Left renal cortex interstitium (tissue), 4 donors: ENCODE results near the gene KIF25. TPM values are rescaled to one million over a fixed set of nuclear protein-coding genes. Genes with fewer than 3 reads are reported as not detected.
"Not testable (repeated sequence)": the region's sequence is repeated elsewhere in the genome, so short reads cannot be mapped to it uniquely, and the experiment has no call there.

Source experiments
- DNase-seq, 4 donors: peaks; one replicate each; pipeline ENCODE4 v3.0.0-alpha.2; 2013; ENCODE audit warnings: low read depth in 4 of 4, low spot score in 2 of 4, missing footprints in 1 of 4
- polyA plus RNA-seq, 4 donors: library from polyadenylated mRNA; unstranded; fragments of 120-200 nt; gene quantifications; one replicate each; pipeline ENCODE4 v1.2.1, GENCODE V29; 2013; ENCODE audit not compliant: insufficient read length in 4 of 4

KIF25 gene
- polyA plus RNA-seq, 4 donors: 0.34 to 0.96 (median 0.57) TPM

DNA sequence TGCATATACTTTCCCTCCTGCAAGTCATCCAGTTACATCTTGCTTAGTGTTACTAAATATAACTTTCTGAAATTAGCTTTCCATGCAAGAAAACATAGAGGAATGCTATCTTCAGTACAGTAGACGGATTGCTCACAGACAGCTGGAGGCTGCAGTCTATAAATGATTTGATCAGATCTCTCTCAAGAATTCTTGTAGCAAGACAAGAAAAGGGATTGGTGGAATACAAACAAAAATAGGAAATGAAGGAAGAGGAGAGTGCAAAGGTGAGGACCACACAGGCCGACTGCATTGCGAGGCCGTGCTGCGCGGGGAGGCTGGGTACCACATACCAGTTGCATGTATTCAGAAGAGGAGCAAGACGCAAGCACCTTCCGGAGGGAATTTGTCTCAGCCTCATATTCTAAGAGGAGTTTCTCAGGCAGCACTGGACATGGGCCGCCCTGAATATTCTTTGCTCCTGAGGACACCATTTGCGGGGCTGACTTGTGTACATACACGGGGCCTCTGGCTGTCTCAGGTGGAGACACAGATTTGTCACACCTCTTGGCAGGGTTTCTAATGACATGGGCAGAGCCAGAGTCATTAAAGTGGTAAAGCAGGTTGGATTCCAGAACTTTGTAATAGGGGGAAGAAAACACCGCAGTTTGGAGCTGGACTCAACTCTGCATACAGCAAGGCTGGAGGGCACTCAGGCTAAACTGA is 22.7 kb upstream of the KIF25 start:
- DNase-seq: no peak

DNA sequence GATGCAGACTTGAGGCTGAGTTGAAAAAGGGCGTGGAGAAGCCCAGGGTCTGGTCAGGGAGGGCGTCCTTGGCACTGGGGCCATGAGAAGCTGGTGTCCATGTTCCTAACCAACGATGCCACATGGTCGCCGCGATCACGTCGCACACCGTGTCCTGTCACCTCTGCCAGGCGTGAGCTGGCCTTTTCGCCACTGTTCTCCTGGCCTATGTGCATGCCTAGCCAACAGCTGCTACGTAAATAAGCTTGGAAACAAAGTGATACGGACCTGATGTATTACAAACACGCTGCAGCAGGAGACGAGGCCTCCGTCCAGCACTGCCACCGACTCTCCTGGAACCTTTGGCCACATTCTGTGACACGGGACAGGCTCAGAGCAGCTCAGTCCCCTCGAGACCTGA is 22.0 kb upstream of the KIF25 start:
- no peak for DNase-seq

DNA sequence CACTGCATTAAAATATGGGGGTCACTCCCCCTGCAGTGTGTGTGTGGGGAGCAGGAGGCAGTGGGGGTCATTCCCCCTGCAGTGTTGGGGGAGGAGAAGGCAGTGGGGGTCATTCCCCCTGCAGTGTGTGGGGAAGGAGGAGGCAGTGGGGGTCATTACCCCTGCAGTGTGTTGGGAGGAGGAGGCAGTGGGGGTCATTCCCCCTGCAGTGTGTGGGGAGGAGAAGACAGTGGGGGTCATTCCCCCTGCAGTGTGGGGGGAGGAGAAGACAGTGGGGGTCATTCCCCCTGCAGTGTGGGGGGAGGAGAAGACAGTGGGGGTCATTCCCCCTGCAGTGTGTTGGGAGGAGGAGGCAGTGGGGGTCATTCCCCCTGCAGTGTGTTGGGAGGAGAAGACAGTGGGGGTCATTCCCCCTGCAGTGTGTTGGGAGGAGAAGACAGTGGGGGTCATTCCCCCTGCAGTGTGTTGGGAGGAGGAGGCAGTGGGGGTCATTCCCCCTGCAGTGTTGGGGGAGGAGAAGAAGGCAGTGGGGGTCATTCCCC is 21.3 kb upstream of the KIF25 start:
- not testable (repeated sequence) for DNase-seq

- DNase-seq: no peak
Observed at GRCh38 chr6:167976708-167977107, 20.8 kb upstream of the KIF25 start.

DNA sequence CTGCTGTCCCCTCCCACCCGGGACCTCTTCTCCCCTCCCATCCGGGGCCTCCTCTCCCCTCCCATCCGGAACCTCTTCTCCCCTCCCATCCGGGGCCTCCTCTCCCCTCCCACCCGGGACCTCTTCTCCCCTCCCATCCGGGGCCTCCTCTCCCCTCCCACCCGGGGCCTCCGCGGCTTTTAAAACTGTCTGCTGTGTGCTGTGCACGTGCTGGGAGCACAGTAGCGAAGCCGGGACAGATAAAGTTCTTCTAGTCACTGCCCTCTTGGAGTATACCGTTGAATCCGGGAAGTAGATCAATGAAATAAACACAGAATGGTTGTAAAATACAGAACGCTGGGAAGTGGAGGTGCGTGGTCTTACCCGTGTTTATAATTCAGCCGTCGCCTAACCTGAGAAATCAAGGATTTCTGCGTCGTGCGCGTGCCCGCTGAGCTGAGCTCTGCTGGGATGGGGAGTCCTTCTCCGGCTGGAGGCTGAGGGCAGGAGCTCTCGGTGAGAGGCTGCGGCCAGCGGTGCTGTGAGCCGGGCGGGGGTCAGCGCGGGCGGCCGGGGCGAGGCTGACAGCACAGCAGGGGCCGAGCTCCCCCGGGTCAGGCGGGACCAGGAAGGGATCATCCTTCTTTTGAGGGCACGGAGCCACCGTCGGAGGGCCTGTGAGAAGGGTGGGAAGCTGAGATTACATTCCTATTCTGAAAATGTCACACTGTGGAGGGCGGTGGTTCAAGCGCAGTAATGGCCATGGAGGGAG is 19.6 kb upstream of the KIF25 start:
- no peak for DNase-seq

DNA sequence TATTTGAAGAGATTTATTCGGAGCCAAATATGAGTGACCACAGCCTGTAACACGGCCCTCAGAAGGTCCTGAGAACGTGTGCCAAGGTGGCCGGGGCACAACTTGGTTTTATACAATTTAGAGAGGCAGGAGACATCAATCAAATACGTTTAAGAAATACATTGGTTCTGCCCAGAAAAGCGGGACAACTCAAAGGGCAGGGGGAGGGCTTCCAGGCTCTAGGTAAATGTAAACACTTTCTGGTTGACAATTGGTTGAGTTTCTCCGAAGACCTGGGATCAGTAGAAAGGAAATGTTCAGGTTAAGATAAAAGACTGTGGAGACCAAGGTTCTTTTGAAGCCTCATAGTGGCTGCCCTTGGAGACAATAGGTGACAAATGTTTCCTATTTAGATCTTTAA is 18.9 kb upstream of the KIF25 start:
- no peak for DNase-seq

GRCh38 chr6:167979436-167980139 is 17.9 kb upstream of the KIF25 start:
- DNase-seq: no peak

DNA sequence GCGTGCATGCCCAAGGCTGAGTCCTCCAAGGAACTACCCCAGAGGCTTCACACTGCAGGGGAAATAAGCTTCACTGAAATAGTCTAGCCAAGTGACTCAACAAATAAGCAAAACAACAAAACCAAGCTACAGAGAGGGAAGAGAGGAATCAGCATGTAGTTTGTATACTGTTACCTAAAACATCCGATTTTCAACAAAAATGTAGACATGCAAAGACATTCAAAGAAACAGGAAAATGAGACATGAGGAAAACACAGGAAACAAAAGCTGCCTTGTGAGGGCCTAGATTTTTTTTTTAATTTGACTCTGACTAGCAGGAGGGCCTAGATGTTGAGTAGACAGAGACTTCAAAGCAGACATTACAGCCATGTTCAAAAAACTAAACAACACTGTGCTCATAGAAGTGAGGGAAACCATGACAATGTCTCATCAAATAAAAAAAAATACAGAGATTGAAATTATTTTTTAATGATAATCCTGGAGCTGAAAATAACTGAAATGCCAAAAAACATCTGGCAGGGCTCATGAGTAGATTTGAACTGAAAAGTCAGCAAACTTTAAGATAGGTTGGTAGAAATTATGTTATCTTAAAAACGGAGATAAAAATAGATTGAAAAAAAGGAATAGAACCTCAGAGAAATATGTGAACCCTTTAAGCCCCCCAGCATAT is 16.4 kb upstream of the KIF25 start:
- DNase-seq: no peak

- no peak for DNase-seq
Observed at GRCh38 chr6:167981916-167982462, 15.5 kb upstream of the KIF25 start.

- DNase-seq: no peak
Observed at GRCh38 chr6:167984144-167984719, 13.2 kb upstream of the KIF25 start.

- no peak for DNase-seq
Observed at GRCh38 chr6:167984876-167985604, 12.4 kb upstream of the KIF25 start.

GRCh38 chr6:167985911-167986595 is 11.4 kb upstream of the KIF25 start:
- DNase-seq: no peak

DNA sequence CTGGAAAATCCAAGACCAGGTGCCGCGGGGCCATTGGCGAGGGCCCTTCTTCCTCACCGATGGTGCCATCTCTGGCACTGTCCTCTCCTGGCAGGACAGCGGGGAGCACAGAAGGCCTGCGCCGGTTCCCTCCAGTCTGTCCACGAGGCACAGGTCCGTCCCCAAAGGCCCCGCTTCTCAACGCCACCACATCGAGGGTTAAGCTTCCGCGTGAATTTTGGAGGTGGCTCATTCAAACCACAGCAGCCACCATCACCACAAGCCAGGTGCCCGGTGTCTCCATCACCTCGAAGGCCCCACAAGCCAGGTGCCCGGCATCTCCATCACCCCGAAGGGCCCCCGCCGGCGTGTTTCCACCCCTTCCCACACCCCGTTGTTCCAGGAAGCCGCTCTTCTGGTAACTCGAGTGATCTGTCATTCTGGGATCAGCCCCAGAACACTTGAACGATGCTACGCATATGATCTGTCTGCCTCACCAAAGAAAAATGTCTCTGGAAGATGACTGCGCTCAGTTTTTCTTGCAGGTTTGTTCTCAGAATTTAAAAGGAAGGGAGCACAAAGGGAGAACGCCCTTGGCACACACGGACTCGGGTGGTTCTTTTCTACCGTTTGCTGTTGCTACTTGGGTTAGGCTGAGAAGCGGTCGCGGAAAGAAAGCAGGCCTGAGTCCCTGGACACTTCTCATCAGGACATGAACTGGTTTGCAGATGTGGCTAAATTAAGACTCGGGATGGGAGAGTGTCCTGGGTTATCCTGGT is 9.9 kb upstream of the KIF25 start:
- DNase-seq: no peak

DNA sequence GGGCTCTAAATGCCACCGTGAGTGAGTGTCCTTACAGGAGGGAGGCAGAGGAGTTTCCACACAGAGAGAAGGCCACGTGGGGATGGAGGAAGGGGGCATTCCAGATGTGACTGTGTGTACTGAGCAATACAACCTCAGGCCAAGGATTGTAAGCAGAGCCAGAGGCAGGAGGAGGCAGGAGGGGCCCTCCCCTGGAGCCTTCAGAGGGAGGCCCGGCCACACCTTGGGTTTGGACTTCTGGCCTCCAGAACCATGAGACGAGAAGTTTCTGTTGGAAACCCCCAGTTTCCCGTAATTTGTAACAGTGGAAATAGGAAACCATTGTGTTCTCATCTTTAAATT is 9.3 kb upstream of the KIF25 start:
- no peak for DNase-seq

- no peak for DNase-seq
Observed at GRCh38 chr6:167988945-167989841, 8.3 kb upstream of the KIF25 start.

DNA sequence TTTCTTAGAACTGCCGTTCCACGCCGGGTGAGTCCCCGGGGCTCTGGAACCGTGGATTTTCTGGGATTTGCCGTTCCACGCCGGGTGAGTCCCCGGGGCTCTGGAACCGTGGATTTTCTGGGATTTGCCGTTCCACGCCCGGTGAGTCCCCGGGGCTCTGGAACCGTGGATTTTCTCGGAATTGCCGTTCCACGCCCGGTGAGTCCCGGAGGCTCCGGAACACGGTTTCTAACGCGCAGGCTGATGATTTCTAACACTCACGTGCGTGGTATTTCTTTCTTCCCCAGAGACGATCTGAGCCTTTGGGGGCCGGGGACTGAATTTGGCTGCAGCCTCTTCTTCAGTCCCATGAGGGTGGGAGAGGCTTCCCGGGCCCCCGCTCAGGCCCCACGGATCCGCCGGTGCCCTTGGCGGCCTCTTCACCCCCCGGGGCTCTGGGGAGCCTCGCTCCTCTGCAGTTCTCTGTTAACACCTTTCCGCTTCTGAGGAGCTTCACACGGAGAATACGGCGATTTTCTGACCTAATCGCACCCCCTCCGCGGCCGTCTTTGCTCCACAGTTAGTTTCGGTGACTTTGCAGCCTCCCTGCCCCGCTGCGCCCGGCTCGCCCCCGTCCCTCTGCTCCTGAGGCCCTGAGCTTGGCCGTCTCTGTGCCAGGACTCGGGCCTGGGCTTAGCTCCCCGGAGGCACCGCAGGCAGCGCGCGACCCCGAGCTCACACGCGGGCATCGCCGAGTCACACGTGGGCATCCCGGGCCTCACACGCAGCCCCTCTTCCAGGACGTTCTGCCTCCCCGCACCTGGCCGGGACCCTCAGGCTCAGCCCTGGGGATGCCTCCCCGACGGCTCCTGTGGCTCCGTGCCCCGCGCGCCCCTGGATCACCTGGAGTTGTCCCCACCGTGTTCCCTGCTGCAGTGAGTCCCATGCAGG is 7.2 kb upstream of the KIF25 start:
- DNase-seq: no peak
